CD4-positive, alpha-beta T cell treated with Interleukin-15 for 1 hour (primary cell): Measurements from ENCODE around the gene WWTR1.

Experiments
- DNase-seq: peaks from one replicate; pipeline ENCODE4 v3.0.0-alpha.2; 2020

Gene WWTR1

DNA sequence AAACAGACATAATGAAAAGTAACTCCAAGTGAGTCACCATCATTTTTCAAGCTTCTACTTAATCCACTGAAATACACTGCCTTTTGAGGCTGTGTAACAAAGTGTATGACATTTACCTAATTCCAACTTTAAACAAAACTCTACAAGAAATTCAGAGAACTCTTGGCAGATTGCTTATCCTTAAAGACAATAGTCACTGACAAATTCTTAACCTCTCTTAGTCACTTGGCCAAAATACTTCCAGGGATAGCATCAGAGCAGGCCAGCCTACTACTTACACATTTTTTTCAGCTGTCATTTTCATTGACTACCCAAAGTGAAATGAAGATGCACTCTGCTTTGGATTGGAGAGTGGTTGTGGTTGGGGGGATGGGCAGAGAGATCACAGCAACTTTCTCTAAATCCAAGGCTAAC lies 3.6 kb downstream of the WWTR1 start:
- DNase-seq, result no peak

DNA sequence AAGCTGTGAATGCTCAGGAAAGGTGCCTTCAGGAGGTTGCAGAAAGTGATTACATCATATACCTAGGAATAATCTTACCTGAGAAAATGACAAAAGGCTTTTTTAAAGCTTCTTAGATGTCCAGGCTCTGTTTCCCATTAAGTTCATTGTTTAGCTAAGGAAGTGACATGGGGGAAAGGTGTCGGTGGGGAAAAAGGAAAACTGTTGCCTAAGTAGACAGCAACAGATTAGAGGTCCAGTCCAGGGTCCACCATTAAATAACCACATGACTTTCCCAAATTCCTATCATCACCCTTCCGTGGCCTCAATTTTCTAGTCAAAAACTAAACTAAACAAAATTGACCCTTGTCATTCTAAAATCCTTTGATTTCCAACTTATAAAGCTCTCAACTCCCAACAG lies 4.3 kb downstream of the WWTR1 start:
- no peak for DNase-seq

DNA sequence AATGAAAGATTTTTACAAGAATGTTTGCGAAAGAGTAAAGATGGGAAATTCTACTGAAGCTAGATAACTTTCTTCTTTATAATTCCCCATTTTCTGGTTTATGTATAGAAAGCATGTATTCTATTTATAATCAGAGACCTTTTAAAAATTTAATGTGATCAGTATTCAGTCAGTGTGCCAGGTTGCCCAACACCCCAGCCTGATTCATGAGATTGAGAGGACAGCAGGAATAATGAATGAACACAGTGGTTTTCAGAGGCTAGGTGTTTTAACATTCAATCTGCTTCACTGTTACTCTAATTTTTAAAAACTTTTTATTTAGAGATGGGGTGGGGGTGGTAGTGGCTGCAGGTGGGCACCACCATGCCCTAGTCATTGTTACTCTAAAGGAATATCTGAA lies 4.7 kb downstream of the WWTR1 start:
- DNase-seq, result no peak

DNA sequence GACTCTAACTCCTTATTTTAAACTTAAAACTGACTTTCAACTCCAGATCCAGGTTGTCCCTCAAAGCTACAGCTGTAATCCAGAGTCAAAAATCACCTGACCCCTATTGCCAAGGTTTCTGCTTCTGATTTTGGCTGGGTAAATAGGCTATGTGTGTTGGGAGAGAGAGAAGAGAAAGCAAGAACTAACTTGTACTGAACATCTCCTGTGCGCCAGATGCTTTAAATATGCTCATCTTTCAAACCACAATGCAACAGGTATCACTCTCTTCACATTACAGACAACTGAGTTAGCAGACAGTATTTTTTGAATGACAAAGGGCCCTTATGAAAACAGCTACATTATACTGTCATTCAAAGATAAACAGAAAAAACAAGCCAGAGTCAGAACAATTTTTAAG lies 7.0 kb downstream of the WWTR1 start:
- no peak for DNase-seq

DNA sequence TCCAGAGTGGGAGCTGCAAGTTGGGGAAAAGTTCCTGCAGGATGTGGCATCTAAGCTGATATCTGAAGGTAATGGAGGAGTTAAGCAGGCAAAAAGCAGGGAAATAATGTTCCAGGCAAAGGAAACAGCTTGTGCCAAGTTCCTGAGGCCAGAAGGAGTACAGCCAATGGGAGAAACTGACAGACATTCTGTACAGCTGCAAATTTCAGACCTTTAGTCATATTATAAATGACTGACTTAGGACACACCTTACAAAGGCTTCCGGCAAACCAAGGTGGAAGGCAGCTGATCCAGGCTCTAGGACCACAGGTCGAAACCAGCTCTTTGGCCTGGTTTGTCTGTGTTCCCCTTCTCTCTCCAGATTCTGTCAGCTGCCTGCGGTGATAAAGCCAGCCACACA lies 9.3 kb downstream of the WWTR1 start:
- DNase-seq, result no peak

DNA sequence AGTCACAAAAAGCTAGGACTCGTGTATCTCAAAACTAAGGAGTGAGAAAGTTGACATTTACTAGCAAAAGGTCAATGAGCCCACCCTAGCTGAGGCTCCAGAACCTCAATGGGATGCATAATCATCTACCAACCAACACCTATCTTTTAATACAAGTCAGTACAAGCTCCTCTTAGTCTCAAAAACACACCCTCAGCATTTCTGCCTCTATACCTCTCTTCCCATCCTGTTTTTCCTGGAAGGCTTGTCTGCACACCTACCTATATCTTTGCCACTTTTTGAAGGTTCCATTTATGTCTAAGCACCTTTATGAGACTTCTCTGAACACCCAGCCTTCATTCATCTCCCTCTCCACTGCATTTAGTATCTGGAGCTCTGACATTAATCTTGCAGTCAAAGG lies 10.0 kb downstream of the WWTR1 start:
- no peak for DNase-seq

DNA sequence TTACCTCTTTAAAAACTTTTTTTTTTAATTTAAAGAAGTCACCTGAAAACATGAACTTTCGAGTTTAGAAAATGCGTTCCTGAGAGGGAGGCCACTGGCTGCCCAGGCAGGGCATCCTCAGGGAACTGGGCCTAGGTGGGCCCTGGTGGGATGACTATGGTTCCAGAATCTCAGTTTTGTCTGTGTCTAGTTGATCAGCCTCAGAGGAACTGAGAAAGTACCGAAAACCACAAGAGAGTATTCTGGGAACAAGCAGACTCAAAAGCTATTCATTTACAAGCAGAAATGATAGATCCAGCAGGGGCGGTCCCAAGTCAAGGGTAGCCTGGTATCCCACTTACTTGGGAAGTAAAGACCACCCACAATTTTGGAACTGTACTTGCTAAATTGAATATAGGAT lies 10.5 kb downstream of the WWTR1 start:
- no peak for DNase-seq

DNA sequence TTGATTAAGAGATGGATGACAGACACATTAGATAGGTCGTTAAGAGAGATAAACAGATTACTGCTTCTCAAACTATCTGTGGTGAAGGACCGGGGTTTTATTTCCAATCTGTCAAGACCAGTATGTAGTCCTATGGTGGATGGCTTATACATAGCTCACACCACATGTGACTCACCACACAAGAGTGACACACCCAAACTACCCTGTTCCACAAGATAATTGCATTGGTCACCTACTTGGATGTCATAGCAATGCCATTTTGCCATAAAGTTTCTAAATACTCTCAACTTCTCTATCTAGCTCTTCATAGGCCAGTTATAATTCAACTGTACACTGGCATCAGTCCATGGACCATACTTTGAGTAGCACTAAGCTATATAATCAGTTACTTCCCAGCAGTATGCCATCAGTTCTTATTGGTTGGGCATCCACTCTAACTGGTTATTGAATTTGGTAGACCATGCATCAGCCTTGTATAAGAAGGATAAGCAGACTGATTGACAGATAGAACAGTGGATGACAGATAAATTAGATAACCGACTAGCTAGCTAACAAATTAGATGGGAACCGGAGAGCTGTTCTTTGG lies 11.6 kb downstream of the WWTR1 start:
- no peak for DNase-seq

DNA sequence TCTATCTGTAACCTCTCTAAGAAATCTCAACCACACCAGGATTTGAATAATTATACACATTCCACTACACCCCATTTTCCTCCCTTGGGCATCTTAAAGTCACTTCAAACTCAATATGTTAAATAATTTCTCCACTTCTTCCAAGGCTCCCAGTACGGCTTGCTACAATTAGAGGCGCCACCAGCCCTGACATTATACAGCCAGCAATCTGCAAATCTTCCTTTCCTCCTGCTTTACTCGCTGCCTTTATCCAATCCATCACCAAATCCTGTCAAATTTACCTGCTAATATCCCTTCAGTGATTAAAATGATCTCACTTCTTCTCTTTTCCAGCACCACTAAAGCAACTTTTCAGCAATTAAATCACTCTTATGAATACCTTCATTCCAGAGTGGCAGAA lies 13.9 kb downstream of the WWTR1 start:
- no peak for DNase-seq

DNA sequence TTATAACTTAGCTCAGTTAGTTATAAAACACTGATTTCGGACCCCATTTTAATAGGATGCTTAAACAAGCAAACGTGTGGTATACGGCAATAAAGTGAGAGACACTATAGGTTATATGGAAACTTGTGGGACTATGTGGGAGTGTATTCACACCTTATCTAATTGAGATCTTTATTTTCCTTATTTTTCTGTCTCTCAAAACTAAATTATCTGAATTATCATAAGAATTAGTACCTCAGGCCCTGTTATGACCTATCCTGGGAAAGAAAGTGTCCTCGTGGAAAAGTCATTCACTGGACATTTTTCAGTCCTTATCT lies 14.4 kb downstream of the WWTR1 start:
- DNase-seq, result no peak

DNA sequence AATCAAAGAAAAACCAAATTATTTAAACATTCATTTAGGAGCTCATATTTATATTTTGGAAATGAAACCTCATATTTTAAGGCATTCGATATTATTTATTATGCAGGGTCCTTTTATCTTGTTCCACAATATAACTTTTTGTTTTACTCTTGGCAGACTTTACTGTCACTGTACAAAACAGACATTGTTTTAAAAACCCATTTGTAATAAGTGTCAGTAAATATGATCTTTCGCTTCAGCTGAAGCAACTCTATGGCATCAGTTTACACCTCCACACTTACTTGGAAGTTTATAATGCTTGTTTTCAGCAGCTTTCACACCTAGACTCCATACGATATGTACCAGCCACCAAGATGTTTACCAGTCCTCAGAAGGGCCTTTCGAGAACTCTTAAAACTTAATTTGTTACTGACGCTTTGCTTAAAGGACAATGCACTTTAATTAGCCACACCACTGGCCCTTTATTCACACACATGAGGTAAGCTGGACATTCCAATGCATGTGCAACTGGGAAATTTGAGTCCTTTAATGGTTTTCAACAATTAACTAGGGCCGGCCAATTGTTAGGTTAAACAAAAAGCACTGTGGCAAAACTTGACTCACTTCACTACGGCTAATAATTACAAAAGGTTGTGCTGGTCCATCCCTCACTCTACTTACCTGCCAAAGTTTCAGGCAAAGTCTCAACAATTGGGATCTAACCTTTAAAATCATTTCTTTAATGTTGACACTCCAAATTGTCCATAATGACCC lies 16.7 kb downstream of the WWTR1 start:
- DNase-seq, result no peak

DNA sequence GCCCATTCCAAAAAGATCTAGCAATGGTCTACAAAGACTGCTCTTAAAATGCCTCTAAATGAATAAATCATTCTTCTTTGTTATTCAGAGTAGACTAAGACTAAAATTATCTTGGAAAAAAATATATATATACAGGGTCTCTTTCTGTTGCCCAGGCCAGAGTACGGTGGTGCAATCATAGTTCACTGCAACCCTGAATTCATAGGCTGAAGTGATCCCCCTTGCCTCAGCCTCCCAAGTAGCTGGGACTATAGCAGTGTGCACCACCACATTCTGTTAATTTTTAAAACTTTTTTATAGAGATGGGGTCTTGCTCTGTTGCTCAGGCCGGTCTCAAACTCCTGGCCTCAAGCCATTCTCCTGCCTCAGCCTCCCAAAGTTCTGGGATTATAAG lies 18.7 kb downstream of the WWTR1 start:
- no peak for DNase-seq

DNA sequence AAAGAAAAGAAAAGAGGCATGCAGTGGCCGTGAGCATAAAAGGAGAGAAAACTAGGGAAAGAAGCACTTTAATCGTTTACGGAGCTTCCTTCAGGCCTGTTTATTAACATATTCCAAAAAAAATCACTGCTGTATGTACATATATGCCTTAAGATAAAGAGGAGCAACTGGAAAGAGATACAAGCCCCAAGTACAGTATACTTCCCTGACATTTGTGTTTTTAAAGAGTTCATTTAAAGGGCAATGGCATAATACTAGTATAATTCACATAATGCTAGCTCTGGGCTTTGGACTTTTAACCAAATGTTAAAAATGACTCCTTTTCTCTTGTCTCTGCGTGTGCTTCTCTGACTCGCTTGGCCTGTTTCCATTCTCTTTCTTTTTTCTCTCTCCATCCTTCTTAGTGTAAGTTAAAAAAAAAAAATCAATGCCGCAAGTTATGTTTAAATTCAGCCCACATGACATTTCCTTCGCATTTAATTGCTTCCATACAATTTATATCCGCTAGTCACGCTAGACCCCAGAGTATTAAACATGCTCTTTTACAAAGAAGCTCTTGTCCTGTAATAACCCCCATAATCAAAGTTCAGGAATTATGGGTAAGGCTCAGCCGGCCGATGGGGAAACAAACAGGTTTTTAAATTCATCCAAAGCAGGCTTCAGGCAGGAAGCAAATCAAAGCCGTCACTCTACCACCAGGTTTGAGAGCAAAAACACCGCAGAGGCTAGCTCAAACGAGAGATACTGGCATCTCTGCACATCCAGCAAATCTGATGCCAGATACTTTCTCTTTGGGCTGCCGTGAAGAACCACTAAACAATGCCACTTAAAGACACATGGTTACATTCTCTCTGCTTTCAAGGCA lies 19.4 kb downstream of the WWTR1 start:
- DNase-seq, result no peak

DNA sequence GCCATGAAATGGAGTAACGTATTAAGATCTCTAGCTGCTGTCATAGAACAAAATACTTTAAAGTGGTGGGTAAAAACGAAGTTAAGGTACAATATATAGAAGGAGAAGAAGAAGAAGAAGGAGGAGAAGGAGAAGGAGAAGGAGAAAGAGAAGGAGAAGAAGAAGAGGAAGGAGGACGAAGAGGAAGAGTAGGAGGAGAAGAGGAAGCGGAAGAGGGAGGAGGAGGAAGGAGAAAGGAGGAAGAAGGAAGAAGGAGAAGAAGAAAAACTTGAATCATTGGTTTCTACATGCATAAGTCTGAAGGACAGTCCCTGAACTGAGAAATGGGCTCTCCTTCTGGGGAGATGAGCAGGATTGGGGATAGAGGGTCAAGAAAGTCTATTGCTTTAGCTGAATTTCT lies 22.4 kb downstream of the WWTR1 start:
- no peak for DNase-seq

DNA sequence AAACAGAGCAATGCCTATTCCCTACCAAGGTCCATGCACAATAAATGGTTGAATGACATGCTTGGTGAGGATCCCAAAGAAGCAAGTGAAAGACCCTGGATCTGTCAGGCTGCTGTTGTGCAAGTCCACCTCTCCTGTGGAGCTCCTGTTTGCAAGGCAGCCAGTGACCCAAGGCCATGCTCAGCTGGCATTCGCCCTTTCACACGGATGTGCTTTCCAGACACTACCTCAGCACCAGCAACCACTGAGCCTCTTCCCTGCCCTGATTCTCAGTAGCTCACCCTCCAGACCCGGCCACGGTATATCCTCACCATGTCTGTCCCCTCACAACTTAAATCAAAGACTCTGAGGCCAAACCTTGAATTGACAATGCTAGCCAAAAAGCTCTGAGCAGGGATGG lies 23.3 kb downstream of the WWTR1 start:
- no peak for DNase-seq

DNA sequence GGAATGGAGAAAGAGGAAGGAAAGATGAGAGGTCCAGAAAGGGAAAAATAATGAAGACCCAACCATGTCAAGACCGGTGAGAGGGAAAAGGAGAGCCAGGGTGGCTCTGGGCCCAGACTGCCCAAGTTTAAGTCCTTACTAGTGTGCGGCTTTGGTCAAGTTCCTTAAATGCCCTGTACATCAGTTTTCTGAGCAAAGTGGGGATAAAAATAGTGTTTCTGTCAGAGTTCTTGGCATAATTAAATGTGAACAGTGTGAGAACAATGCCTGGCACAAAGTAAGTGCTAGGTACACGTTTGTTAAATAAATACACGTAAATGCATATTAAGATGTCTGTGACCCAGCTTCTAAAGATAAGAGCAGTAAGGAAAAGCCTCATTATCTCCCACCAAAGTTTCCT lies 23.8 kb downstream of the WWTR1 start:
- no peak for DNase-seq

DNA sequence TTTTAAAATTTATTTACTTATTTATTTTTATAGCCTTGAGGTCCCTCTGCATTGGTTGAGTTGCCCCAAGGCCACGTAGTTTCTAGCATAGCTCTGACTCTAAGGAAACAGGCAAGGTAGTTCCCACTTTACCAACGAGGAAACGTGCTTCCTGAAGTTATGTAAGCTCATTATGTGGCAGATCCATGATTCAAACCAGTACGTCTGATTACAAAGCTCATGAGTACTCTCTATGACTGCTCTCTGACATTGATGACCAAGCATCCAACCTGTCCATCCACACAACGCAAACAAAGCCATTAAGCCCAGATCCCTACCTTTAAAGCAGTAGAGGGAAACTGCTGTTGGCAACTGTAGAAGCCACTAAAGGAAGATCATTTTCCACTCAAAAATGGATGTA lies 25.6 kb downstream of the WWTR1 start:
- DNase-seq, result no peak

DNA sequence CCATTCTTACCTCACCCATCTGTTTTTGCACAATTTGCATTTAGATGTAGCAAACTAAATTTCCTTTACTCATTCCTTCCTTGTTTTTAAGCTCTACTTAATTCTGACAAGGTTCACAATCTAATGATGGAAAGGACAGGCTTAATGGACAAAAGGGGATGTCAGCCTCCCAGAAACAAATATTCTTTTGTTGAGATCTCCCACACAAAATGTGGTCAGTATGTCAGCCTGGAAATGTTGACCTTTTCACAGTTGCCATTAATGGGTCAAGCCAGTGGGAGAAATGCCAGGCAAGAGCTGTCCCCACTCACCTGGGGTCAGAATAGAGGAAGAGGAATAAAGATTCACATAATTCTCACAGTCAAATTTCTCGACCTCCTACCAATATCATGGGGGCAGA lies 27.0 kb downstream of the WWTR1 start:
- DNase-seq, result no peak

DNA sequence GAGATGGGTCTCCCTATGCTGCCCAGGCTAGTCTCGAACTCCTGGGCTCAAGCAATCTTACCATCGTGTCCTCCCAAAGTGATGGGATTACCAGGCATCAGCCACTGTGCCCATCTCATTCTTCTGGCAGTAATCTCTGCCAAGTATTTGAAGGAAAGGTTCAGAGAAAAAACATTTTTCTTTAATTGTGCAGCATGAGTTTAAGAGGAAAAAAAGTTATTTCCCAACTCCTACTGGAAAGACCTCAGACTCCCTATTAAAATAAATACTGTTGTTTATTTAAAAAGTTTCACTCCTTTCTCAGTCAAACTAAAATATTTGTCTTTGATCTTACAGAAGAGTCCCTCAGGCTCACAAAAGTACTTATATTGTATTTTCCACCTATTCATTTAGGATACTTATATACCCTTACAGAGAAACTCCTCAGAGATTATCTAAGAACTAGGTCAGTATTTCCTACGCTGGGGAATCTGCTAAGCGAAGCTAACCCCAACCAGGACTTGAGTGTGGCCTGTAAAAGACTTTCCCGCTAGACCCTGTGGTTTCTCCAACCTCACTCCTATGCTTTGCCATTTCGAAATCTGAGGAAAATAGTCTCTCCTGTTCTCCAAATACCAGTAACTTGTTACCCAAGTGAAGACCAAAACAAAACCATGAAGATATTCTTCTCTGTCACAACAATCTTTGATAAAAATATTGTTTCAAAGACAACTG lies 28.7 kb downstream of the WWTR1 start:
- no peak for DNase-seq

DNA sequence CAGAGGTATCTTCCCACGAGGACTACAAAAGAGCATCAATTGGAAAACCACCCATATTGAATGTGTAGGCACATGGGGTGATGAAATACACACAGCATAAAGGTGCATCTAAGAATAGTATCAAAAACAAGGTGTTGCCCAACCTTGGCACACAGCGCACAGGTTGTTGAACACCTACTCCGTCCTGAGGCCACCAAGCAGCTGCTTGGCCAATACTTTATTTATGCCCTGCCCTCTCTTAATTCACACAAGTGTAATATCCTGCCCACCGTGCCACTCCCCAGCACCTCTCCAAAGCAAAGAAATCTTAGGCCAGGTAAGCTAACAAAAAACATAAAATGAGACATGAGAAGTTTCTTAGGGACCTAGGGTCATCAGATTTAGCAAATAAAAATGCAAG lies 31.2 kb downstream of the WWTR1 start:
- no peak for DNase-seq

DNA sequence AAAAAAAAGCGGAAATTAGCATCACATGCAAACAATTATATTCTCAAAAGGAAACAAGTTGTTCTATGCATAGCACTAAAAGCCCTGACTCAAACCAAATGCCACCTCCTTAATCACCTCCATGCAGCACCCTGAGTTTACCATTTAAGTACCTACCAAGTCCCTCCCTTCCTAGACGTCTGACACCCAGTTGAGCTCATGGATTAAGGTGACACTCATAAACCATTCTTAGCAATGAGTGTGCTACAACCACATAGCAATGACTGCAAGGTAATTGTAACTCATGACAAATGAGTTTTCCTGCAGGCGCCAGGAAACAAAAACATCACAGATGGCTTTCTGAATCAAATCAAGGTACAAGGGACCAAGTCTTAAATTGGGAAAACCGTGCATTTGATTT lies 32.0 kb downstream of the WWTR1 start:
- no peak for DNase-seq

DNA sequence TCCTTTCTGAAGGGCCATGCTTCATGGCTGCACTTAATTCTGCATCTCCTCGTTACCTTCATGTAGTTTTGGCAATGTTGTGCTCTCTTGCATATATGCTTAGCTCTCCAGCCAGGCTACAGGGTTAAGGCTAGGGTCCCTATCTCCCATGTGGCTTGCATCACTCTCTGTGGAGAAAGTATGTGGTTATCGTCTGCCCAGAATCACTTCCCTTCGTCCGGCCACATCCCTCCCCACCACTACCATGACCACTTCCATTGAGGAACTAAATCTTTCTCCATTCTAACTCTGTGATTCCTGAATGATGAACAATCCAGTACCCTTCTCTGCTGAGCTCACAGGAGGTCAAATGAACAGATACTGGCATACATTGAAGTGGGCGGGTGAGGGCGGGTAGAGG lies 34.0 kb downstream of the WWTR1 start:
- DNase-seq, result no peak

DNA sequence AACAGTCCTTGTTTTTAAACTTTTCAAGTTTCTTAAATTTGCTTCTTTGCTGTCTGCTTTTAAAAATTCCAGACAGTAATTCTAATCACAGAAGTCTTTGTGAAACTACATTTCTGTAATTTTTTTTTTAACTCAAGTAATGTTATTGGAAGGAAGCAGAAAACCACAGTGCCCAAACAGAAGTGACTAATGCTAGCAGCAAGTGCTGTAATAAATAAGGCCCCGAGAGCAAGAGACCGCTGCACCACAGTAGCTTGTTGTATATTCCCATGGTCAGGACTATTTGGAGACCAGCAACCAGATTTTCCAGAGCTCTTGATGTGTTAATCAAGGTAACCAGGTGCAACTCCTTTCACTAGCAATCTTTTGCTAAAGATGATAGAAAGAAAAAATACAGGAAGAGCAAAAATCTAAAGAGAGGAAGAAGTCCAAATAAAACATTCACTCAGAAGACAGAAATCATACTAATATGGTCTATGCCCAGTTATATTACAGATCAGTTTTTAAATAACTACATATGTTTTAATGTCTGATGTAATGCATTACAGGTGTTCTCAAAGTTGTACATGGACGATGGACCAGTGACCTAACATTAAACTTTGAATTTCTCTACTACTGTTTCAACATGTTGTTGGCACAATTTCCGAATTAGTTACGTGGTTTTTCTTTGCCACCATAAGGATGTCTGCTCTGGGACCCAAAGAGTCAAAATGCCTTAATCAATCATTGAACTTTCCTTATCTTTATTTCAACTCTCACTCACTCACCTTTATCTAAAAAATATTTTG lies 36.4 kb downstream of the WWTR1 start:
- no peak for DNase-seq
